ENCODE measurements around the gene GATD1. TPM values are rescaled to one million over a fixed set of nuclear protein-coding genes. Genes with fewer than 3 reads are reported as not detected.

GATD1 gene
- total and polyA plus RNA-seq, 2 experiments from 2014 or later, result 39.3 to 51.0 TPM

DNA sequence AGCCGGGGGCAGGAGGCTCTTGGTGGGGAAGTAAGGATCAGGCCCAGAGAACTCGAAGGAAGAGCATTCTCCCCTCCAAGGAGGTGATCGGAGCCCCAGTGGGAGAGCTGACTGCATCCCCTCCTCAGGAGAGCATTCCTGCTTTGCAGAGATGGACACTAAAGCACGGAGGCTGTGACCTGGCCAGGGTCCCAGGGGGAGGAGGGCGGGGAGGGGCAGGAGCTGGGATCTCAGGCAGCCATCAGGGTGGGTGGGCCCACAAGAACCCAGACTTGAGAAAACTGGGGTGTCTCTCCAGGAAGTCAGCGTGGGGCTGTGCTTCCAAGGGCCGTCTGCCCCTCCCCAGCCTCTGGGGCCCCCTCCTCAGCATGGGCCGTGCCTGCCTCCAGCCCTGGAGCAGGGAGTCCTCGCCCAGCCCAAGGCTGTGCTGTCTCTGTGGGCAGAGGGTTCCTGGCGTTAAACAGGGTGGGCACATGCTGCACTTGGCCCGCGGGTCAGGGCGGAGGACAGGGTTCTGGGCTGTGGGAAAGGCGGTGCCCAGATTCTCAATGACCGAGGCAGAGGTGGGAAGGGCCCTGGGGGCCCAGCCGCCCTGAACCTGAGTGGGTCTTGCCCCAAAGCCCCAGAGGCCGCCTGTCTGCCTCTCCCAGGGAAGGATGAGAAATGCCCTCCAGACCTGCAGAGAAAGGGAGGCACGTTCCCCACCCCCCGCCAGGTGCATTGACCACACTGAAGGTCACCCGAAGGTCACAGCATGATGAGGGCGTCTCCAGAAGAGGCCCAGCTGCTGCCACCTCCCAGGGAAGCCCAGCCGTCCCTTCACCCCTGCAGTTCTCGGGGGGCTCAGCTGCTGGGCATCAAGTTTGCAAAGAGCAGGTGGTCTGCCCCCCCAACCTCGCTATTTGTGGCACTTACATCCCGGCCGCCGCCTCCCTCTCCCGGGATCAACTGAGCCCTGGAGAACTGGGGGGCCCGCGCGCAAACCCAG lies 12.0 kb upstream of the GATD1 start:
- ATAC-seq (no peak; the same call in 2 of the 3 replicates), DNase-seq (ENCODE audit: low spot score) (peak; percentile 60)
- H3K4me1 Mint-ChIP-seq, result peaks cover 24% of the 10 kb centered on the region
- Histone ChIP-seq H3K27me3 (ENCODE audit: insufficient read depth) (no peaks in the 10 kb centered on the region), H3K9me2 (ENCODE audit: insufficient read depth) (no peaks in the 10 kb centered on the region), H3K4me3 (peak overlapping the region; percentile 51), H3K79me2 (replicated peaks; ENCODE audit: insufficient read depth) (no peaks in the 10 kb centered on the region), H3K4me1 (ENCODE audit: insufficient read depth) (peaks cover 16% of the 10 kb centered on the region; the same call in 1 of the 2 replicates), H4K20me1 (replicated peaks; ENCODE audit: insufficient read depth) (peaks cover 7% of the 10 kb centered on the region), H3K27ac (ENCODE audit: low read depth) (no peak overlapping the region), H3F3A (replicated peaks; ENCODE audit: low read depth) (peaks cover 13% of the 10 kb centered on the region), H3K36me3 (ENCODE audit: insufficient read depth) (no peaks in the 10 kb centered on the region), H3K4me2 (peak overlapping the region; percentile 83), H2AFZ (no peak overlapping the region)
- H3K27me3 Mint-ChIP-seq (ENCODE audit: insufficient read depth, low read depth, poor library complexity), result peaks cover 15% of the 10 kb centered on the region
- no peaks in the 10 kb centered on the region for H3K9me3 Mint-ChIP-seq
- TF ChIP-seq ZNF114 (CRISPR knock-in tag; IDR thresholded peaks at IDR 0.05) (no peak), STAT1 (IDR thresholded peaks at IDR 0.05; ENCODE audit: unreplicated experiment) (no peak), EZH2phosphoT487 (IDR thresholded peaks at IDR 0.05; ENCODE audit: unreplicated experiment) (no peak), ZNF331 (CRISPR knock-in tag; IDR thresholded peaks at IDR 0.05; ENCODE audit: low read depth) (no peak), JUNB (IDR thresholded peaks at IDR 0.05; ENCODE audit: unreplicated experiment) (no peak), NANOG (IDR thresholded peaks at IDR 0.05; ENCODE audit: borderline replicate concordance) (no peak), EZH2 (IDR thresholded peaks at IDR 0.05; ENCODE audit: low read depth, unreplicated experiment) (no peak), CREB1 (CRISPR knock-in tag; IDR thresholded peaks at IDR 0.05; ENCODE audit: low read depth) (no peak), POLR2AphosphoS5 (IDR thresholded peaks at IDR 0.05; ENCODE audit: low read depth) (no peak; the same call in 1 of the 2 replicates)
- TF ChIP-seq, protein P1, sequence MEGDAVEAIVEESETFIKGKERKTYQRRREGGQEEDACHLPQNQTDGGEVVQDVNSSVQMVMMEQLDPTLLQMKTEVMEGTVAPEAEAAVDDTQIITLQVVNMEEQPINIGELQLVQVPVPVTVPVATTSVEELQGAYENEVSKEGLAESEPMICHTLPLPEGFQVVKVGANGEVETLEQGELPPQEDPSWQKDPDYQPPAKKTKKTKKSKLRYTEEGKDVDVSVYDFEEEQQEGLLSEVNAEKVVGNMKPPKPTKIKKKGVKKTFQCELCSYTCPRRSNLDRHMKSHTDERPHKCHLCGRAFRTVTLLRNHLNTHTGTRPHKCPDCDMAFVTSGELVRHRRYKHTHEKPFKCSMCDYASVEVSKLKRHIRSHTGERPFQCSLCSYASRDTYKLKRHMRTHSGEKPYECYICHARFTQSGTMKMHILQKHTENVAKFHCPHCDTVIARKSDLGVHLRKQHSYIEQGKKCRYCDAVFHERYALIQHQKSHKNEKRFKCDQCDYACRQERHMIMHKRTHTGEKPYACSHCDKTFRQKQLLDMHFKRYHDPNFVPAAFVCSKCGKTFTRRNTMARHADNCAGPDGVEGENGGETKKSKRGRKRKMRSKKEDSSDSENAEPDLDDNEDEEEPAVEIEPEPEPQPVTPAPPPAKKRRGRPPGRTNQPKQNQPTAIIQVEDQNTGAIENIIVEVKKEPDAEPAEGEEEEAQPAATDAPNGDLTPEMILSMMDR (conservative IDR thresholded peaks at IDR 0.05; ENCODE audit: low read depth in 2 of 2), result no peak
- TF ChIP-seq, protein P2, sequence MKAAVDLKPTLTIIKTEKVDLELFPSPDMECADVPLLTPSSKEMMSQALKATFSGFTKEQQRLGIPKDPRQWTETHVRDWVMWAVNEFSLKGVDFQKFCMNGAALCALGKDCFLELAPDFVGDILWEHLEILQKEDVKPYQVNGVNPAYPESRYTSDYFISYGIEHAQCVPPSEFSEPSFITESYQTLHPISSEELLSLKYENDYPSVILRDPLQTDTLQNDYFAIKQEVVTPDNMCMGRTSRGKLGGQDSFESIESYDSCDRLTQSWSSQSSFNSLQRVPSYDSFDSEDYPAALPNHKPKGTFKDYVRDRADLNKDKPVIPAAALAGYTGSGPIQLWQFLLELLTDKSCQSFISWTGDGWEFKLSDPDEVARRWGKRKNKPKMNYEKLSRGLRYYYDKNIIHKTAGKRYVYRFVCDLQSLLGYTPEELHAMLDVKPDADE (IDR thresholded peaks at IDR 0.05), result no peak
- TF ChIP-seq, protein P3, sequence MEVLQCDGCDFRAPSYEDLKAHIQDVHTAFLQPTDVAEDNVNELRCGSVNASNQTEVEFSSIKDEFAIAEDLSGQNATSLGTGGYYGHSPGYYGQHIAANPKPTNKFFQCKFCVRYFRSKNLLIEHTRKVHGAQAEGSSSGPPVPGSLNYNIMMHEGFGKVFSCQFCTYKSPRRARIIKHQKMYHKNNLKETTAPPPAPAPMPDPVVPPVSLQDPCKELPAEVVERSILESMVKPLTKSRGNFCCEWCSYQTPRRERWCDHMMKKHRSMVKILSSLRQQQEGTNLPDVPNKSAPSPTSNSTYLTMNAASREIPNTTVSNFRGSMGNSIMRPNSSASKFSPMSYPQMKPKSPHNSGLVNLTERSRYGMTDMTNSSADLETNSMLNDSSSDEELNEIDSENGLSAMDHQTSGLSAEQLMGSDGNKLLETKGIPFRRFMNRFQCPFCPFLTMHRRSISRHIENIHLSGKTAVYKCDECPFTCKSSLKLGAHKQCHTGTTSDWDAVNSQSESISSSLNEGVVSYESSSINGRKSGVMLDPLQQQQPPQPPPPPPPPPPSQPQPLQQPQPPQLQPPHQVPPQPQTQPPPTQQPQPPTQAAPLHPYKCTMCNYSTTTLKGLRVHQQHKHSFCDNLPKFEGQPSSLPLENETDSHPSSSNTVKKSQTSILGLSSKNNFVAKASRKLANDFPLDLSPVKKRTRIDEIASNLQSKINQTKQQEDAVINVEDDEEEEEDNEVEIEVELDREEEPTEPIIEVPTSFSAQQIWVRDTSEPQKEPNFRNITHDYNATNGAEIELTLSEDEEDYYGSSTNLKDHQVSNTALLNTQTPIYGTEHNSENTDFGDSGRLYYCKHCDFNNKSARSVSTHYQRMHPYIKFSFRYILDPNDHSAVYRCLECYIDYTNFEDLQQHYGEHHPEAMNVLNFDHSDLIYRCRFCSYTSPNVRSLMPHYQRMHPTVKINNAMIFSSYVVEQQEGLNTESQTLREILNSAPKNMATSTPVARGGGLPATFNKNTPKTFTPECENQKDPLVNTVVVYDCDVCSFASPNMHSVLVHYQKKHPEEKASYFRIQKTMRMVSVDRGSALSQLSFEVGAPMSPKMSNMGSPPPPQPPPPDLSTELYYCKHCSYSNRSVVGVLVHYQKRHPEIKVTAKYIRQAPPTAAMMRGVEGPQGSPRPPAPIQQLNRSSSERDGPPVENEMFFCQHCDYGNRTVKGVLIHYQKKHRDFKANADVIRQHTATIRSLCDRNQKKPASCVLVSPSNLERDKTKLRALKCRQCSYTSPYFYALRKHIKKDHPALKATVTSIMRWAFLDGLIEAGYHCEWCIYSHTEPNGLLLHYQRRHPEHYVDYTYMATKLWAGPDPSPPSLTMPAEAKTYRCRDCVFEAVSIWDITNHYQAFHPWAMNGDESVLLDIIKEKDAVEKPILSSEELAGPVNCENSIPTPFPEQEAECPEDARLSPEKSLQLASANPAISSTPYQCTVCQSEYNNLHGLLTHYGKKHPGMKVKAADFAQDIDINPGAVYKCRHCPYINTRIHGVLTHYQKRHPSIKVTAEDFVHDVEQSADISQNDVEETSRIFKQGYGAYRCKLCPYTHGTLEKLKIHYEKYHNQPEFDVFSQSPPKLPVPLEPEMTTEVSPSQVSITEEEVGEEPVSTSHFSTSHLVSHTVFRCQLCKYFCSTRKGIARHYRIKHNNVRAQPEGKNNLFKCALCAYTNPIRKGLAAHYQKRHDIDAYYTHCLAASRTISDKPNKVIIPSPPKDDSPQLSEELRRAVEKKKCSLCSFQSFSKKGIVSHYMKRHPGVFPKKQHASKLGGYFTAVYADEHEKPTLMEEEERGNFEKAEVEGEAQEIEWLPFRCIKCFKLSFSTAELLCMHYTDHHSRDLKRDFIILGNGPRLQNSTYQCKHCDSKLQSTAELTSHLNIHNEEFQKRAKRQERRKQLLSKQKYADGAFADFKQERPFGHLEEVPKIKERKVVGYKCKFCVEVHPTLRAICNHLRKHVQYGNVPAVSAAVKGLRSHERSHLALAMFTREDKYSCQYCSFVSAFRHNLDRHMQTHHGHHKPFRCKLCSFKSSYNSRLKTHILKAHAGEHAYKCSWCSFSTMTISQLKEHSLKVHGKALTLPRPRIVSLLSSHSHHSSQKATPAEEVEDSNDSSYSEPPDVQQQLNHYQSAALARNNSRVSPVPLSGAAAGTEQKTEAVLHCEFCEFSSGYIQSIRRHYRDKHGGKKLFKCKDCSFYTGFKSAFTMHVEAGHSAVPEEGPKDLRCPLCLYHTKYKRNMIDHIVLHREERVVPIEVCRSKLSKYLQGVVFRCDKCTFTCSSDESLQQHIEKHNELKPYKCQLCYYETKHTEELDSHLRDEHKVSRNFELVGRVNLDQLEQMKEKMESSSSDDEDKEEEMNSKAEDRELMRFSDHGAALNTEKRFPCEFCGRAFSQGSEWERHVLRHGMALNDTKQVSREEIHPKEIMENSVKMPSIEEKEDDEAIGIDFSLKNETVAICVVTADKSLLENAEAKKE (CRISPR knock-in tag; IDR thresholded peaks at IDR 0.05), result no peak
- TF ChIP-seq, protein P4, sequence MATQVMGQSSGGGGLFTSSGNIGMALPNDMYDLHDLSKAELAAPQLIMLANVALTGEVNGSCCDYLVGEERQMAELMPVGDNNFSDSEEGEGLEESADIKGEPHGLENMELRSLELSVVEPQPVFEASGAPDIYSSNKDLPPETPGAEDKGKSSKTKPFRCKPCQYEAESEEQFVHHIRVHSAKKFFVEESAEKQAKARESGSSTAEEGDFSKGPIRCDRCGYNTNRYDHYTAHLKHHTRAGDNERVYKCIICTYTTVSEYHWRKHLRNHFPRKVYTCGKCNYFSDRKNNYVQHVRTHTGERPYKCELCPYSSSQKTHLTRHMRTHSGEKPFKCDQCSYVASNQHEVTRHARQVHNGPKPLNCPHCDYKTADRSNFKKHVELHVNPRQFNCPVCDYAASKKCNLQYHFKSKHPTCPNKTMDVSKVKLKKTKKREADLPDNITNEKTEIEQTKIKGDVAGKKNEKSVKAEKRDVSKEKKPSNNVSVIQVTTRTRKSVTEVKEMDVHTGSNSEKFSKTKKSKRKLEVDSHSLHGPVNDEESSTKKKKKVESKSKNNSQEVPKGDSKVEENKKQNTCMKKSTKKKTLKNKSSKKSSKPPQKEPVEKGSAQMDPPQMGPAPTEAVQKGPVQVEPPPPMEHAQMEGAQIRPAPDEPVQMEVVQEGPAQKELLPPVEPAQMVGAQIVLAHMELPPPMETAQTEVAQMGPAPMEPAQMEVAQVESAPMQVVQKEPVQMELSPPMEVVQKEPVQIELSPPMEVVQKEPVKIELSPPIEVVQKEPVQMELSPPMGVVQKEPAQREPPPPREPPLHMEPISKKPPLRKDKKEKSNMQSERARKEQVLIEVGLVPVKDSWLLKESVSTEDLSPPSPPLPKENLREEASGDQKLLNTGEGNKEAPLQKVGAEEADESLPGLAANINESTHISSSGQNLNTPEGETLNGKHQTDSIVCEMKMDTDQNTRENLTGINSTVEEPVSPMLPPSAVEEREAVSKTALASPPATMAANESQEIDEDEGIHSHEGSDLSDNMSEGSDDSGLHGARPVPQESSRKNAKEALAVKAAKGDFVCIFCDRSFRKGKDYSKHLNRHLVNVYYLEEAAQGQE (IDR thresholded peaks at IDR 0.05; ENCODE audit: unreplicated experiment), result no peak
- peaks cover 10% of the 10 kb centered on the region; the same call in 2 of the 3 replicates for H3K36me3 Mint-ChIP-seq (ENCODE audit: low read depth)
- peak overlapping the region; percentile 56 for H3K4me3 Mint-ChIP-seq
- H3K27ac Mint-ChIP-seq, result no peak overlapping the region

Data from GM23338 (cell line).